IMR-90 (cell line): ENCODE results near the gene TGM4.

Experiments
- CTCF ChIP-seq: conservative IDR thresholded peaks from 2 replicates; pipeline ENCODE4 v1.5.1; 2012; ENCODE audit warnings: mild to moderate bottlenecking, low read depth, low read length, improper control_type of control experiment
- ELK1 ChIP-seq: fragments of 150-350 bp; IDR thresholded peaks from 2 replicates; pipeline ENCODE4 v1.6.1; 2016; ENCODE audit warnings: low read depth, mild to moderate bottlenecking, low read length, moderate library complexity, borderline replicate concordance
- POLR2A ChIP-seq: IDR thresholded peaks from 2 replicates; pipeline ENCODE4 v1.6.1; 2012; ENCODE audit warnings: mild to moderate bottlenecking, low read depth, low read length
- RAD21 ChIP-seq: IDR thresholded peaks from 2 replicates; pipeline ENCODE4 v1.6.1; 2012; ENCODE audit warnings: low read length, improper control_type of control experiment
- RFX5 ChIP-seq: IDR thresholded peaks from 2 replicates; pipeline ENCODE4 v1.8.0; 2012; ENCODE audit warnings: low read depth, mild to moderate bottlenecking, low read length, moderate library complexity
- SMC3 ChIP-seq: fragments of 150-350 bp; IDR thresholded peaks from 2 replicates; pipeline ENCODE4 v1.6.1; 2016; ENCODE audit warnings: low read depth, mild to moderate bottlenecking, antibody characterized with exemption, low read length, moderate library complexity
- USF2 ChIP-seq: fragments of 150-350 bp; IDR thresholded peaks from 2 replicates; pipeline ENCODE4 v1.6.1; 2017; ENCODE audit warnings: mild to moderate bottlenecking, antibody characterized with exemption, low read length, low read depth

- TF ChIP-seq CTCF (no peak), USF2 (no peak), RFX5 (no peak), POLR2A (no peak), ELK1 (no peak), RAD21 (no peak), SMC3 (no peak)
Observed at GRCh38 chr3:44927371-44927770, 53.0 kb downstream of the TGM4 start.
